H9 (cell line): ENCODE data around the gene SETD3. TPM values are rescaled to one million over a fixed set of nuclear protein-coding genes. Genes with fewer than 3 reads are reported as not detected.

Experiments used
- DNase-seq: peaks from one replicate; pipeline ENCODE4 v3.0.0-alpha.2; 2017
- H2AFZ ChIP-seq: one replicate; pipeline ENCODE4 v1.6.1; 2013; ENCODE audit warnings: mild to moderate bottlenecking, low read length, control low read depth, moderate library complexity
- H2AK5ac ChIP-seq: 2 replicates; pipeline ENCODE4 v1.6.1; 2013; ENCODE audit warnings: low read length, control low read depth, mixed read lengths; ENCODE audit not compliant: insufficient read length
- H2BK120ac ChIP-seq: one replicate; pipeline ENCODE4 v1.6.1; 2013; ENCODE audit warnings: low read depth, mild to moderate bottlenecking, low read length, control low read depth, inconsistent platforms; ENCODE audit not compliant: poor library complexity, severe bottlenecking
- H2BK12ac ChIP-seq: 2 replicates; pipeline ENCODE4 v1.6.1; 2013; ENCODE audit warnings: low read length, control low read depth, mixed read lengths, low read depth; ENCODE audit not compliant: insufficient read length
- H2BK15ac ChIP-seq: 2 replicates; pipeline ENCODE4 v1.6.1; 2013; ENCODE audit warnings: low read depth, low read length, control low read depth
- H2BK20ac ChIP-seq: one replicate; pipeline ENCODE4 v1.6.1; 2013; ENCODE audit warnings: low read depth, mild to moderate bottlenecking, low read length, control low read depth, inconsistent platforms; ENCODE audit not compliant: poor library complexity, severe bottlenecking
- H2BK5ac ChIP-seq: 2 replicates; pipeline ENCODE4 v1.6.1; 2013; ENCODE audit warnings: low read length, control low read depth, mixed read lengths; ENCODE audit not compliant: insufficient read length
- H3K14ac ChIP-seq: 2 replicates; pipeline ENCODE4 v1.6.1; 2013; ENCODE audit warnings: low read length, control low read depth; ENCODE audit not compliant: insufficient read depth
- H3K18ac ChIP-seq: 2 replicates; pipeline ENCODE4 v1.6.1; 2013; ENCODE audit warnings: low read depth, mild to moderate bottlenecking, mixed read lengths, low read length, control low read depth; ENCODE audit not compliant: insufficient read length
- H3K23ac ChIP-seq: 2 replicates; pipeline ENCODE4 v1.6.1; 2013; ENCODE audit warnings: low read length, control low read depth, mixed read lengths, low read depth; ENCODE audit not compliant: insufficient read length
- H3K23me2 ChIP-seq: 2 replicates; pipeline ENCODE4 v1.6.1; 2013; ENCODE audit warnings: low read depth, mild to moderate bottlenecking, mixed read lengths, low read length, control low read depth; ENCODE audit not compliant: insufficient read length, poor library complexity, severe bottlenecking
- H3K27ac ChIP-seq: 2 replicates; pipeline ENCODE4 v1.5.1; 2013; ENCODE audit warnings: low read length, control low read depth, mixed read lengths, low read depth; ENCODE audit not compliant: insufficient read length
- H3K27me3 ChIP-seq: 2 replicates; pipeline ENCODE4 v1.6.1; 2013; ENCODE audit warnings: low read length, control low read depth, inconsistent platforms; ENCODE audit not compliant: insufficient read depth
- H3K4ac ChIP-seq: 2 replicates; pipeline ENCODE4 v1.6.1; 2013; ENCODE audit warnings: low read depth, mild to moderate bottlenecking, control low read depth, inconsistent platforms, low read length, moderate library complexity
- H3K4me1 ChIP-seq: 2 replicates; pipeline ENCODE4 v1.6.1; 2013; ENCODE audit warnings: low read length, control low read depth, inconsistent platforms; ENCODE audit not compliant: insufficient read depth
- H3K4me2 ChIP-seq: 2 replicates; pipeline ENCODE4 v1.6.1; 2013; ENCODE audit warnings: low read length, control low read depth, mixed read lengths; ENCODE audit not compliant: insufficient read length, insufficient read depth
- H3K56ac ChIP-seq: 2 replicates; pipeline ENCODE4 v1.6.1; 2013; ENCODE audit warnings: low read depth, mild to moderate bottlenecking, mixed read lengths, low read length, control low read depth; ENCODE audit not compliant: insufficient read length
- H3K79me1 ChIP-seq: 2 replicates; pipeline ENCODE4 v1.6.1; 2013; ENCODE audit warnings: low read depth, mild to moderate bottlenecking, moderate library complexity, low read length, control low read depth, inconsistent platforms; ENCODE audit not compliant: insufficient read depth, poor library complexity, severe bottlenecking
- H3K79me2 ChIP-seq: 2 replicates; pipeline ENCODE4 v1.6.1; 2013; ENCODE audit warnings: low read length, control low read depth, inconsistent platforms; ENCODE audit not compliant: insufficient read depth
- H3K9ac ChIP-seq: 2 replicates; pipeline ENCODE4 v1.6.1; 2013; ENCODE audit warnings: low read length, control low read depth, mixed read lengths; ENCODE audit not compliant: insufficient read length; ENCODE audit errors: extremely low read depth
- H3K9me3 ChIP-seq: one replicate; pipeline ENCODE4 v1.6.1; 2013; ENCODE audit warnings: low read depth, low read length, inconsistent platforms; ENCODE audit not compliant: control insufficient read depth
- H3T11ph ChIP-seq: one replicate; pipeline ENCODE4 v1.6.1; 2013; ENCODE audit warnings: mild to moderate bottlenecking, low read length, control low read depth, inconsistent platforms
- H4K20me1 ChIP-seq: one replicate; pipeline ENCODE4 v1.6.1; 2013; ENCODE audit not compliant: control insufficient read depth, insufficient read length, insufficient read depth
- H4K5ac ChIP-seq: 2 replicates; pipeline ENCODE4 v1.6.1; 2013; ENCODE audit warnings: low read depth, mild to moderate bottlenecking, mixed read lengths, low read length, control low read depth; ENCODE audit not compliant: insufficient read length
- H4K8ac ChIP-seq: replicated peaks from 2 replicates; pipeline ENCODE4 v1.6.1; 2013; ENCODE audit warnings: low read length, control low read depth, mixed read lengths, low read depth; ENCODE audit not compliant: insufficient read length
- H4K91ac ChIP-seq: 2 replicates; pipeline ENCODE4 v1.6.1; 2013; ENCODE audit warnings: low read depth, mild to moderate bottlenecking, moderate library complexity, mixed read lengths, low read length, control low read depth; ENCODE audit not compliant: insufficient read length
- H3K27ac Mint-ChIP-seq, 3 experiments: 2 replicates in 2 of 3; 3 replicates in 1 of 3; pipeline ENCODE4 v1.8.0; 2020 to 2021; ENCODE audit warnings: mixed read lengths in 3 of 3, mild to moderate bottlenecking in 1 of 3, moderate library complexity in 1 of 3
- H3K27me3 Mint-ChIP-seq: 2 replicates; pipeline ENCODE4 v1.8.0; 2021; ENCODE audit warnings: low read depth, mild to moderate bottlenecking, moderate library complexity, mixed read lengths
- H3K36me3 Mint-ChIP-seq, 3 experiments: 2 replicates in 2 of 3; 3 replicates in 1 of 3; pipeline ENCODE4 v1.8.0; 2020 to 2021; ENCODE audit warnings: low read depth in 3 of 3, mixed read lengths in 3 of 3; ENCODE audit not compliant: insufficient read depth in 1 of 3
- H3K4me1 Mint-ChIP-seq, 2 experiments: 2 replicates each; pipeline ENCODE4 v1.8.0; 2020; ENCODE audit warnings: mixed read lengths in 2 of 2
- H3K4me3 Mint-ChIP-seq, 2 experiments: 2 replicates in 1 of 2; 3 replicates in 1 of 2; pipeline ENCODE4 v1.8.0; 2020 to 2021; ENCODE audit warnings: mild to moderate bottlenecking in 2 of 2, mixed read lengths in 2 of 2, moderate library complexity in 1 of 2
- H3K9me3 Mint-ChIP-seq, 2 experiments: 2 replicates in 1 of 2; 3 replicates in 1 of 2; pipeline ENCODE4 v1.8.0; 2020; ENCODE audit warnings: mild to moderate bottlenecking in 2 of 2, mixed read lengths in 2 of 2, moderate library complexity in 1 of 2
- WGBS: extraction: QIAGEN DNeasy Blood & Tissue Kit; methylation state at CpG from one replicate; pipeline ENCODE4 v1.1.7; 2013; ENCODE audit warnings: missing lambda C conversion rate, low lambda C conversion rate, mixed read lengths; ENCODE audit not compliant: insufficient read length; ENCODE audit errors: extremely low coverage; 5-methylcytosine and 5-hydroxymethylcytosine counted together
- total RNA-seq: library from RNA; stranded (reverse); gene quantifications from 2 replicates; pipeline ENCODE4 v1.2.1, GENCODE V29; 2021
- TF ChIP-seq, protein P1 (sequence below): fragments of 200-600 bp; sonication (generic); conservative IDR thresholded peaks from 3 replicates; pipeline ENCODE4 v1.8.0; 2021; ENCODE audit warnings: antibody characterized with exemption, mild to moderate bottlenecking

SETD3 gene
- total RNA-seq, 1 experiment from 2014 or later = 56.7 TPM

DNA sequence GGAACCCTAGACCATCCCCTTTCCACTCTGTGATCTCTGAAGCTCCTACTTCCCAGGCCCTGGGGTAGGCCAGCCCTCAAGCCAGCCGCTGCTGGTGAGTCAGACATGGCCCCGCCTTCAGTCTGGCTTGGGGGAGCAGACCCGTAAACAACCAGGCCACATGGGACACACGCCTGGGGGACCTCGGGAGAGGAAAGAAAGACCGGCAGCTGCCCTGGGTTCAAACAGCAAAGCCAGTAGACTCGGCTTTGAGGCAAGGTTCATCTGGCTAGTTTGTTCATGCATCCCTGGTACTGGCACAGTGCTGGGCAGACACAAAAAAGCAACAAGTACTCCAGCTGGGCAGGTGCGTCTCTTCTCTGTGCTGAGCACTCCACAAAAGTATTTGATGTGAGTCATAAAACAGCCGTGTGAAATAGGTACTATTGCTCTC lies 101.9 kb downstream of the SETD3 start:
- Histone ChIP-seq H4K5ac (no peak overlapping the region), H2AK5ac (no peak overlapping the region), H3K79me2 (no peaks in the 10 kb centered on the region), H4K91ac (no peak overlapping the region), H3K18ac (no peak overlapping the region), H3K9ac (no peak overlapping the region), H3K4ac (no peak overlapping the region), H3K27ac (no peak overlapping the region), H3K23ac (no peak overlapping the region), H3T11ph (no peak overlapping the region), H4K8ac (no peak overlapping the region), H2AFZ (no peak overlapping the region), H3K4me2 (no peak overlapping the region), H2BK15ac (no peak overlapping the region), H2BK12ac (no peak overlapping the region), H3K23me2 (no peaks in the 10 kb centered on the region), H3K4me1 (peaks cover 2% of the 10 kb centered on the region; the same call in 1 of the 2 replicates), H3K56ac (no peak overlapping the region), H4K20me1 (no peaks in the 10 kb centered on the region), H3K14ac (no peak overlapping the region), H3K9me3 (no peaks in the 10 kb centered on the region), H2BK120ac (no peak overlapping the region), H3K79me1 (no peaks in the 10 kb centered on the region), H2BK5ac (no peak overlapping the region), H2BK20ac (no peak overlapping the region), H3K27me3 (no peaks in the 10 kb centered on the region)
- H3K9me3 Mint-ChIP-seq = no peaks in the 10 kb centered on the region; a peak in 1 of 5 replicates
- WGBS = no CpG with 5 or more reads among the region's 9 CpGs
- H3K27me3 Mint-ChIP-seq = peaks cover 2% of the 10 kb centered on the region
- no peak overlapping the region for H3K4me3 Mint-ChIP-seq
- TF ChIP-seq, protein P1, sequence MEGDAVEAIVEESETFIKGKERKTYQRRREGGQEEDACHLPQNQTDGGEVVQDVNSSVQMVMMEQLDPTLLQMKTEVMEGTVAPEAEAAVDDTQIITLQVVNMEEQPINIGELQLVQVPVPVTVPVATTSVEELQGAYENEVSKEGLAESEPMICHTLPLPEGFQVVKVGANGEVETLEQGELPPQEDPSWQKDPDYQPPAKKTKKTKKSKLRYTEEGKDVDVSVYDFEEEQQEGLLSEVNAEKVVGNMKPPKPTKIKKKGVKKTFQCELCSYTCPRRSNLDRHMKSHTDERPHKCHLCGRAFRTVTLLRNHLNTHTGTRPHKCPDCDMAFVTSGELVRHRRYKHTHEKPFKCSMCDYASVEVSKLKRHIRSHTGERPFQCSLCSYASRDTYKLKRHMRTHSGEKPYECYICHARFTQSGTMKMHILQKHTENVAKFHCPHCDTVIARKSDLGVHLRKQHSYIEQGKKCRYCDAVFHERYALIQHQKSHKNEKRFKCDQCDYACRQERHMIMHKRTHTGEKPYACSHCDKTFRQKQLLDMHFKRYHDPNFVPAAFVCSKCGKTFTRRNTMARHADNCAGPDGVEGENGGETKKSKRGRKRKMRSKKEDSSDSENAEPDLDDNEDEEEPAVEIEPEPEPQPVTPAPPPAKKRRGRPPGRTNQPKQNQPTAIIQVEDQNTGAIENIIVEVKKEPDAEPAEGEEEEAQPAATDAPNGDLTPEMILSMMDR = no peak
- peaks cover 14 to 16% of the 10 kb centered on the region in 2 experiments for H3K4me1 Mint-ChIP-seq
- H3K36me3 Mint-ChIP-seq = no peaks in the 10 kb centered on the region
- H3K27ac Mint-ChIP-seq = no peak overlapping the region
- DNase-seq = no peak
